Measurements from ENCODE around the gene PSMG3.
"Not testable (repeated sequence)": the region's sequence is repeated elsewhere in the genome, so short reads cannot be mapped to it uniquely, and the experiment has no call there.

Gene PSMG3

GRCh38 chr7:1596181-1597043 is 26.6 kb upstream of the PSMG3 start:
- DNase-seq, result no peak

- DNase-seq, result no peak
Observed at GRCh38 chr7:1595636-1596035, 25.8 kb upstream of the PSMG3 start.

DNA sequence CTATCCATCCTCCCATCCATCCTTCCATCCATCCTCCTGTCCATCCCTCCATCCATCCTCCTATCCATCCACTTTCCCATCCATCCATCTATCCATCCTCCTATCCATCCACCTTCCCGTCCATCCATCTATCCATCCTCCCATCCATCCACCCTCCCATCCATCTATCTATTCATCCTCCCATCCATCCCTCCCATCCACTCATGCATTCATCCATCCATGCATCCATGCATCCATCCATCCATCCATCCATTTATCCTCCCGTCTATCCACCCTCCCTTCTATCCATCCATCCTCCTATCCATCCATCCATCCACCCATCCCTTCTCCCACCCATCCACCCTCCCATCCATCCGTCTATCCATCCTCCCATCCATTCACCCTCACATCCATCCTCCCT is 25.2 kb upstream of the PSMG3 start:
- no peak for DNase-seq

DNA sequence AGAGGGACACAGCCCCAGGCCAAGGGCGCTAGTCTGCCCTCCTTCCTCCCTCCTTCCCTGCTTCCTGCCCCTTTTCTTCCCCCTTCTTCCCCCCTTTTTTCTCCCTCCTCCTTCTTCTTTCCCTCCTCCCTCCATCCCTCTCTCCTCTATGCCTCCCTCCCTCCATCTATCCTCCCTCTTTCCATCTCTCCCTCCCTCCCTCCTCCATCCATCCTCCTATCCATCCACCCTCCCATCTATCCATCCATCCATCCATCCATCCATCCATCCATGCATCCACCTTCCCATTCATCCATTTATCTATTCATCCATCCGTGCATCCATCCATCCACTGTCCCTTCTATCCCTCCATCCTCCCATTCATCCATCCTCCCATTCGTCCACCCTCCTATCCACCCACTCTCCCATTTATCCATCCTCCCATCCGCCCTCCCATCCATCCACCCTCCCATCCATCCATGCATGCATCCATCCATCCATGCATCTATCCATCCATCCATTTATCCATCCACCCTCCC is 24.1 kb upstream of the PSMG3 start:
- DNase-seq, result no peak

- DNase-seq, result no peak
Observed at GRCh38 chr7:1593091-1593866, 23.4 kb upstream of the PSMG3 start.

GRCh38 chr7:1592299-1592871 is 22.6 kb upstream of the PSMG3 start:
- no peak for DNase-seq

GRCh38 chr7:1591876-1592275 is 22.0 kb upstream of the PSMG3 start:
- DNase-seq, result no peak

- DNase-seq, result no peak
Observed at GRCh38 chr7:1591396-1591795, 21.6 kb upstream of the PSMG3 start.

GRCh38 chr7:1590887-1591286 is 21.1 kb upstream of the PSMG3 start:
- DNase-seq, result no peak

GRCh38 chr7:1590476-1590875 is 20.6 kb upstream of the PSMG3 start:
- DNase-seq, result no peak

- no peak for DNase-seq
Observed at GRCh38 chr7:1588978-1589377, 19.1 kb upstream of the PSMG3 start.

DNA sequence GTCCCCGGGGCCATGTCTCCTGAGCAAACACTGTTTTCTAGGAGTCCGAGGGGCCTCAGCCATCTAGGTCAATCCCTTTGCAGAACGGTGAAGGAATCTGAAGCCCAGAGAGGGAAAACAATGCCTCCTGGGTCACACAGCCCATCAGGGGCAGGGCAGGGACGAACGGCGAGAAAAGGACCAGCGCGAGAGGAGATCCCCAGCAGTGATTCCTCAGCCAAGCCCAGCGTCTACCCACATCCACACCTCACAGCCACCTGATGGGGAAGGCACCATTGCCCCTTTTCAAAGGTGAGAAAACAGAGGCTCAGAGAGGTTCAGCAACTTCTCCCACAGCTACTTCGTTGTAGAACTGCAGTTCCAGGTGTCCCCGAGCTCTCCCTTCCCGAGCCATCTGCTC is 17.9 kb upstream of the PSMG3 start:
- no peak for DNase-seq

DNA sequence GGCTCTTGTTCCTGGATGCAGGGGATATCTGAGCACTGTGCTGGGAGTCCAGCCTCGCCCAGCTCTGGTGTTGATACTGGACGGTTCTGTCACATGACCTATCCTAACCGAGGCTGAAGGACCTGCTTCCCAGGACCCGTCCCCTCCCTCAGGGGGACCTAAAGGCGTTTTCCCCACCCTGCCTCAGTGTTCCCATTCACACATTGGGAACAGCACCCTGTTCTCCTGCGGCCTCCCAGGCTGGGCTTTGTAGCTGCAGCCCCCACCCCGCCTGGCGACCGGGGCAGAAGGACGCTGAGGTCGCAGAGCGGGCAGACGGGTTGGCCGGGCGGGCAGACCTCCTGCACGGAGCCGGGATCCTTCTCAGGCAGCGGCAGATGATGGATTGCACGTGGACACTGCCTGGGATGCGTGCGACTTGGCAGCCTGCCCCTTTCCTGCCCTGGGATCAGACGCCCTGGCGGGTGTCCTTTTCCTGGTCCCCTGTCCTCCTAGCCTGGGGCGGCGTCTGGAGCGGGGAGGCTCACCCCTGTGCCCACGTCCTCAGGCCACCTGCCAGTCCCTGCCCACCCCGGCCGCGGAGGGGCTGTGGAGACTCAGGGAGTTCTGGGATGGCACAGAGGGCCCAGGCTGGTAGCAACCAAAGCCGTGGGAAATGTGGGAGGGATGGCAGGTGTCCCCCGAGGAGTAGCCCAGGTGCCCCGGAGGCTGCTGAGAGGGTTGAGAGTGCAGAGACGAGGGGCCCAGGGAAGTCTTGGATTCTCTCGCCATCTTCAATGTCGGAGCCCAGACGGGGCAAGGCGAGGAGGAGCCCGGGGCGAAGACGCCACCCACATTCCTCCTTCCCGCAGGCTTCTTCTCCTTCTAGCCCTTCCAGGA is 17.2 kb upstream of the PSMG3 start:
- DNase-seq, result no peak

GRCh38 chr7:1586126-1586826 is 16.4 kb upstream of the PSMG3 start:
- DNase-seq, result no peak

DNA sequence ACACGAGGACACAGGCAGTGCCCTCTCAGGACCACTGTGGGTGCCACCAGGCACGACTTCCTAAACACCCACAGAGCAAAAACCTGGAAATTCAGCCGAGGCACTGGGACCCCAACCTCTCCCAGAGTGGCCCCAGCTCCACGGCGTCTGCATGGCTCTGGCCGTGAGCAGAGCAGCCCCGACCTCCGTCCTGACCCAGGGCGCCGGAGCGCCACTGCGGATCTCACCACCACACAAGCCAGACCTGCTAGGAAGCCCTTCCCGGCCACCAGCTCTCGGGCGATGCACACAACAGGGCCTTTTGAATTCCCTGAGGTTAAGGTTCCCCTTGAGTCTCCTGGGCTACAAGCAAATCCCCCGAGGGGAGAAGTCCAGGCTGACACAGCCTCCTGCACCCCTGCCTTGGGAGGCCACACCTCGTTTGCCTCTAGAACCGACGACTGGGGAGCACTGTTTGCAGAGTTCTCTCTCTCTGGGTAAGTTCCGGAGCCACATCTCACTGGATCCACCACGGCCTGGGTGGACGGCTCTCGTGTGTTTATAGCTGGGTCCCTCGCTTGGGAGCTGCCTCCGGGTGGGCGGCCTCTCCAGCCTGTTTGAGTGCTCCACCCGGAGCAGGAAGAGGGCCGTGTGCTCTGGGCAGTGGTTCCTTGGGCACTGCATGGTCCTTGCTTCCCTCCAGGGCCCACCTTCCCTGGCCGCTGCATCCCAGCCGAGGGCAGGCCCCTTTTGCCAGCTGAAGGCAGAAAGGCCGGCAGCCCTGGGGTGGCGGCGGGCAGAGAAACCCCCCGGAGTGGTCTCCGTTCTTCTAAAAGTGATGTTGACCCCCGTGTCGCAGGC is 15.5 kb upstream of the PSMG3 start:
- DNase-seq, result no peak

GRCh38 chr7:1584700-1585099 is 14.9 kb upstream of the PSMG3 start:
- DNase-seq, result no peak

GRCh38 chr7:1583241-1583930 is 13.6 kb upstream of the PSMG3 start:
- not testable (repeated sequence) for DNase-seq

- DNase-seq, result no peak
Observed at GRCh38 chr7:1580422-1581030, 10.7 kb upstream of the PSMG3 start.

- peak; percentile 65 for DNase-seq
Observed at GRCh38 chr7:1579481-1580421, 9.9 kb upstream of the PSMG3 start.

Measured in stimulated activated CD4-positive, alpha-beta T cell treated with anti-CD3 and anti-CD28 coated beads, Interleukin-1b, Interleukin-23, amount 100 ng/mL, for 48 hours (primary cell).